NCI-H2029 treated with DMSO at 0.1 percent for 48 hours (cell line): Measurements from ENCODE around the gene EVI5.
"Not testable (repeated sequence)": the region's sequence is repeated elsewhere in the genome, so short reads cannot be mapped to it uniquely, and the experiment has no call there.

Experiments used
- DNase-seq: peaks from one replicate; lab custom pipeline; 2025; lab: John Stamatoyannopoulos, UW

Gene EVI5

GRCh38 chr1:92575123-92575522, 209.8 kb downstream of the EVI5 start:
- DNase-seq, result no peak

GRCh38 chr1:92572520-92572919, 212.4 kb downstream of the EVI5 start:
- DNase-seq, result no peak

GRCh38 chr1:92571578-92571977, 213.3 kb downstream of the EVI5 start:
- no peak for DNase-seq

- no peak for DNase-seq
Observed at GRCh38 chr1:92567211-92567868, 217.6 kb downstream of the EVI5 start.

DNA sequence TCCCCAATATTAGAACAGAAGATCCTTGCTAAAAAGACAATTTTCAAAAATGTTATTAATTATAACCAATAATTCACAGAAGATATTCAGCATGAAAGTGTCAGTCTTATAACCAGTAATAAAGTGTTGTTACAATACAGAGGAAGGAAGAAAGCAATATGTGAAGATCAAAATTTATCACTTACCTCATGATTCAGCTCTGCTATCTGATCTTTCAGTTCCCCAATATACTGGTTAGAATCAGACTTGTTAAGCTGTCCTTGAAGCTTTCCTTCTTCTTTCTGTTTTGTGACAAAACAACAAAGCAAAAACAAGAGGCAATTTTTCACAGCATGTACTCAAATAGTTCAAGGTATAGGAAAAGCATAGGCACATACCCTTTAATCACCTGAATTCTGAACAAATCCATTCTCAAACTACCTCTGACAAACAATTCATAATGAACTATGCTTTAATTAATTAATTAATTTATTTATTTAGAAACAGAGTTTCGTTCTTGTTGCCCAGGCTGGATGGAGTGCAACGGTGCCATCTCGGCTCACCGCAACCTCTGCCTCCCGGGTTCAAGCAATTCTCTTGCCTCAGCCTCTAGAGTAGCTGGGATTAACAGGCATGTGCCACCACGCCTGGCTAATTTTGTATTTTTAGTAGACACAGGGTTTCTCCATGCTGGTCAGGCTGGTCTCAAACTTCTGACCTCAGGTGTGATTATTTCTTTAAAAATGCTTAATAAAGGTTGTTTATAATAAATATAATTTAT, 221.3 kb downstream of the EVI5 start:
- DNase-seq, result no peak

GRCh38 chr1:92556350-92556749, 228.6 kb downstream of the EVI5 start:
- no peak for DNase-seq

DNA sequence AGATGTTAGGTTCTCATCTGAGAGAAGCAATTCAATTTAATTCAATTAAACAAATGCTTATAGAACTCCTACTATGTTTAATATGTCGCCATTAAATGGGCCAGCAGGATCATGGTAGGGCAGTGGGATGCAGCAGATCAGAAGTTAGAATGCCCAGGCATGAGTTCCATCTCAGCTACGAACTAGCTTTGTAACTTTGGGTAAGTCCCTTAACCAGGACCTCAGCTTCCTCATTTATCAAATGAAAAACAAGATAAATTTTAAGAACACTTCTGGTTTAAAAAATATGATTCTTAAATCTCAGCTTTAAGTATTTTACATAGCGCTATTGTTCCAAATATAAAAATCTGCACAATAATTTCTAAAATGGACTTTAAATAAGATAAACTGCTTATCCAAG, 230.7 kb downstream of the EVI5 start:
- no peak for DNase-seq

DNA sequence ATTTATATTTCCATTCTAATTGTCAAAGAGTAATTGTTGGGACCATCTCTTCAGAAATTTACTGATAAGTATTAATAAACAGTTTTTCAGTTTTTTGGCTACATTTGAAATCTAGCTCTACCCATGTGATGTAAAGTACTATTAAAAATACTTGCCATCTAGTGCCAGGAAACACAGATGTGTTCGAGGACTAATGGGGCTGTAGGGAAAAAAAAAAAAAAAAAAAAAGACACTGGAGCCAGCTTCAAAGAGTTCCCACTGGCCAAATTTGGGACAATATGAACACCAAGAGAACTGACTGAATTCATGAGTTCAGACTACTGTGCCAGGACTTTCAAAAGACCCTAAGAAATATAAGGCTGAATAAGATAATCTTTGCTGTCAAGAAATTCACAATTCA, 233.0 kb downstream of the EVI5 start:
- no peak for DNase-seq

GRCh38 chr1:92544756-92545165, 240.1 kb downstream of the EVI5 start:
- no peak for DNase-seq

DNA sequence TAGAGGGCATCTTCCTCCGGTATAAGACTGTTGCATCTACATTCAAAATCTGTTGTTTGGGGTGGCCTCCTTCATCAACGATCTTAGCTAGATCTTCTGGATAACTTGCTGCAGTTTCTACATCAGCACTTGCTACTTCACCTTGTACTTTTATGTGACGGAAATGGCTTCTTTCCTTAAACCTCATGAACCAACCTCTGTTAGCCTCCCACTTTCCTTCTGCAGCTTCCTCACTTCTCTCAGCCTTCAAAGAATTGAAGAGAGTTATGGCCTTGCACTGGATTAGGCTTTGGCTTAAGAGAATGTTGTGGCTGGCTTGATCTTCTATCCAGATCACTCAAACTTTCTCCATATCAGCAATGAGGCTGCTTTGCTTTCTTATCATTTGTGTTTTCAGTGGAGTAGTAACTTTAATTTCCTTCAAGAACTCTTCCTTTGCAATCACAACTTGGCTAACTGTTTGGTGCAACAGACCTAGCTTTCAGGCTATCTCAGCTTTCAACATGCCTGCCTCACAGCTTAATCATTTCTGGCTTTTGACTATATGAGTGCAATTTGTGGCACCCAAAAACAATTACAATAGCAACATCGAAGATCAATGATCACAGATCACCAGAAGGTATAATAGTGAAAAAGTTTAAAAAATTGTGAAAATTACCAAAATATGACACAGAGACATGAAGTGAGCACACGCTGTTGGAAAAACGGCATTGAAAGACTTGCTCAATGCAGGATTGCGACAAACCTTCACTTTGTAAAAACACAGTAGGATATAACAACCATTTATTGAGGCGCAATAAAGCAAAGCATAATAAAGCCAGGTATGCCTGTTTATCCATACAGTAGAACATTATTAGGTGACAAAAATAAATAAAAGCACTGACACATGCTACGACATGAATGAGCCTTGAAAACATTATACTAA, 241.5 kb downstream of the EVI5 start:
- DNase-seq, result no peak

- DNase-seq, result no peak
Observed at GRCh38 chr1:92538413-92539061, 246.4 kb downstream of the EVI5 start.

DNA sequence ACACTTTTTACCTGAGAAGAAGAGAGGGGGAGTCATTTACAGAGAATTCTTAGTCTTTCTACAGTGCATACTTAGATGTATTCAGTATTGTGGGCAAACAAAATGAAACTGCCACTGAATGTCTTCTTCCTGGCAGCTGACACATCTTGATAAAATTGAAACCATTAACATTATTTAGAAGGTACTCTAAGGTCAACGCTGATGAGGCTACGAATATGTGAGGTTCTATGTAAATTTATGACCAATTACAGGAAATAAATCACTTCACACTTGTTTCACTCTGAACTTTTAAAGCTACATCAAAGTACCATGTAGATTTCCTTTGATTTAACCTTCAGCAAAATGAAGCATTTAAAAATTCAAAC, 246.9 kb downstream of the EVI5 start:
- no peak for DNase-seq

DNA sequence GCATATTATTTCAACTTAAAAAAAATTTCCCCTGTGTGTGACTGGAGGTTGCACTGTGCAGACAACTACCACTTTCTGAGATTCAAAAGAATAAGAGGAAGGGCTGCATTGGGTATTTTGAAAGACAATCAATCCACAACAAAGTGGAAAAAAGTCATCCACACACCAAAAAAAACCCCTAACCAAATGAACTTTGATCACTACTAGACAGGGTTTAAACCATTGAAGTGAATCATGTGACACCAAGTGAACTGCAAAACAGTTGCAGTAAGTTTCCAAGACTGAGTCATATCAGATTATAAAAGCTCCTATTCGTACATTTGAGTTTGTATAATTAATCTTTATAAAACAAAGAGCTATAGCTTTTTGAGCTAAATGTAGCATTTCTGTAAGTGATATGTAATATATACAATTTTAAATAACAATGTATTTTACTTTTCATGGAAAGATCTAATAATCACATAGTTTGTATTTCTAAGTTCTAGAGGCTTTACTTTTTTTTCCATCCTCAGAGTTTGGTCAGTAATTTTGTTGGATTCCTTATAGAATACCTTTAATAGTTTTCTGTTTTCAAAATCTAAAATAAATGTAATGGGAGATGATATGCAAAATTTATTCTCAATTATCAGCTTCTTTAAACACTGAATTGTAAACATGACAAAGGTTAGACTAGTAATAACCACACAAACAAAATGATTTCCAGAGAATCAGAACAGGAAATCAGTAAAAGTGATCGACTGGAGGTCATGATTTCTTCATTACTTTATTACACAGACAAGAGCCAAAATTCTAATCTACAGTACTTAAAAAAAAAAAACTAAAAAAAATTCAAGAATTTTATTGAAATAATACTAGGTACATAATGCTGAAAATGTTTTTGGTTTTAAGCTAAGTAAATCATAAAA, 247.7 kb downstream of the EVI5 start:
- no peak for DNase-seq

DNA sequence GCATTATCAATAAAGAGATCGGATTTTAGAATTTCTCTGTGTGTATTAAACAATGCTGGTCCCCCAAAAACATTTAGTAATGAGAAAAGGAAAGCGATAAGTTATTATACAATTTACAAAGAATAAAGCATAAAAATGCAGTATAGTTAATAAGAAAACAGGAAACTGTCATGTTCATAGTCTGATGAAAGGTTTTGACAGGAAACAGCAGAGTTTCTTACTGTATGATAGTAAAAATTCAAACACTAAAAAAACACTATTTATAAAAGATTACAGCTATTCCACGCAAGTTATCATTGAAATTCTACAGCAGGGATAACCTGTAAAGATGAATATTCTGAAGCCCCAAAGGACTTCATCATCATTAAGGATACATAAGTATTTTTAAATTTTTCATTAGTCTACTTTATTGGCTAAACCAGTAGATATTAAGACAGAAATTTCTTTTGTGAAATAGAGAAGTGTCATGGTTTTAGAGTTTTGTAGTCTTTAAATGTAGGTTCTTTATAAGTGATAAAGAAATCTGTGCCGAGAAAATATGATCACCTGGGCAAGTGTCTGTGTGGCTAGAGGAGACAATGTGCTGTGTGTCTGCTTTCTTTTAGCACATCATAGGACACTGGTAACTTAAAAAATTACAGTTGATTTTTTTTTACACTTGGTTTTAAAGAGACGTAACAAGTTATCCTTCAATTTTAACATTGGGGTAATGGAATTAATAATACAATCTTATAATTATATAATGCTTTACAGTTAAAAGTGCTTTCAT, 248.5 kb downstream of the EVI5 start:
- DNase-seq, result no peak

DNA sequence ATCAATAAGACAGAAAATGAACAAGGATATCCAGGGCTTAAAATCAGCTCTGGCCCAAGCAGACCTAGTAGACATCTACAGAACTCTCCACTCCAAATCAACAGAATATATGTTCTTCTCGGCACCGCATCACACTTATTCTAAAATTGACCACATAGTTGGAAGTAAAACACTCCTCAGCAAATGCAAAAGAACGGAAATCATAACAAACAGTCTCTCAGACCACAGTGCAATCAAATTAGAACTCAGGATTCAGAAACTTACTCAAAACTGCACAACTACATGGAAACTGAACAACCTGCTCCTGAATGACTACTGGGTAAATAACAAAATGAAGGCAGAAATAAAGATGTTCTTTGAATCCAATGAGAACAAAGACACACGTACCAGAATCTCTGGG, 252.5 kb downstream of the EVI5 start:
- DNase-seq, result not testable (repeated sequence)

DNA sequence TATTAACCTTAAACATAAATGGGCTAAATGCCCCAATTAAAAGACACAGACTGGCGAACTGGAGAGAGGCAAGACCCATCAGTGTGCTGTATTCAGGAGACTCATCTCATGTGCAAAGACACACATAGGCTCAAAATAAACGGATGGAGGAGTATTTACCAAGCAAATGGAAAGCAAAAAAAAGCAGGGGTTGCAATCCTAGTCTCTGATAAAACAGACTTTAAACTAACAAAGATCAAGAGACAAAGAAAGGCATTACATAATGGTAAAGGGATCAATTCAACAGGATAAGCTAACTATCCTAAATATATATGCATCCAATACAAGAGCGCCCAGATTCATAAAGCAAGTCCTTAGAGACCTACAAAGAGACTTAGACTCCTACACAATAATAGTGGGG, 253.0 kb downstream of the EVI5 start:
- DNase-seq, result not testable (repeated sequence)

- no peak for DNase-seq
Observed at GRCh38 chr1:92527670-92528069, 257.2 kb downstream of the EVI5 start.

- DNase-seq, result not testable (repeated sequence)
Observed at GRCh38 chr1:92524944-92525590, 259.8 kb downstream of the EVI5 start.

DNA sequence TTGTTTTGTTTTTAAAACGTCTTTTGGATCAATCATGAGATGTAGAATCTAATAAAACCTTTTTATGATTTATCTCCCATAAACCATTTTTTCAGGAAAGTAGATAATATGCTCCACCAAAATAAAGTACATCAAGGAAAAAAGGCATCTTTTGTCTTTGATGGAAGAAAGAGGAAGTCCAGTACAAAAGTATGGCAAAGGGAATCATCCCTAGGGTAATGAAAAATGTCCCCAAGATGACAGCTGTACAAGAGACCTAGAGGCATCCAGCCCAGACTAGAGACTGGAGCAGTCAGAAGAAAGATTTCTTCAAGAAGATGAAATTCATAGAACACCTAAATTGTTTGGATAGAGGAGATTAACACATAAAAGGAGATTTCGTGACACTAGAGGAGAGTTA, 265.9 kb downstream of the EVI5 start:
- DNase-seq, result no peak

- DNase-seq, result no peak
Observed at GRCh38 chr1:92516574-92516973, 268.3 kb downstream of the EVI5 start.
